Adipocyte (in vitro differentiated cells): Measurements from ENCODE around the gene BCAS1.

Experiments used
- DNase-seq: peaks from one replicate; pipeline ENCODE4 v3.0.0-alpha.2; 2015; ENCODE audit warnings: low read depth
- H3K27me3 ChIP-seq: replicated peaks from 2 replicates; pipeline ENCODE4 v1.7.0; 2013; ENCODE audit warnings: mild to moderate bottlenecking, low read length, moderate library complexity; ENCODE audit not compliant: control insufficient read depth, insufficient read depth
- H3K36me3 ChIP-seq: 2 replicates; pipeline ENCODE4 v1.7.0; 2013; ENCODE audit warnings: low read length, mild to moderate bottlenecking, moderate library complexity; ENCODE audit not compliant: control insufficient read depth, insufficient read depth, severe bottlenecking
- H3K4me1 ChIP-seq: 2 replicates; pipeline ENCODE4 v1.7.0; 2013; ENCODE audit warnings: mild to moderate bottlenecking, low read length, moderate library complexity; ENCODE audit not compliant: control insufficient read depth, insufficient read depth
- H3K4me3 ChIP-seq: 2 replicates; pipeline ENCODE4 v1.7.0; 2013; ENCODE audit warnings: mild to moderate bottlenecking, low read length, moderate library complexity
- H3K9ac ChIP-seq: 2 replicates; pipeline ENCODE4 v1.7.0; 2013; ENCODE audit warnings: mild to moderate bottlenecking, low read length, moderate library complexity
- H3K9me3 ChIP-seq: 2 replicates; pipeline ENCODE4 v1.7.0; 2013; ENCODE audit warnings: mild to moderate bottlenecking, low read length, moderate library complexity; ENCODE audit not compliant: control insufficient read depth

Gene BCAS1

GRCh38 chr20:54100563-54100962, 30.2 kb upstream of the BCAS1 start:
- no peaks in the 10 kb centered on the region for H3K36me3 ChIP-seq
- H3K4me3 ChIP-seq: no peak overlapping the region
- H3K9me3 ChIP-seq: no peaks in the 10 kb centered on the region
- DNase-seq: no peak
- H3K9ac ChIP-seq: no peak overlapping the region
- peaks cover 6% of the 10 kb centered on the region for H3K27me3 ChIP-seq
- H3K4me1 ChIP-seq: no peaks in the 10 kb centered on the region

- Histone ChIP-seq H3K9me3 (no peaks in the 10 kb centered on the region), H3K9ac (no peak overlapping the region), H3K4me1 (no peaks in the 10 kb centered on the region), H3K36me3 (no peaks in the 10 kb centered on the region), H3K27me3 (peaks cover 6% of the 10 kb centered on the region), H3K4me3 (no peak overlapping the region)
- no peak for DNase-seq
Measured at GRCh38 chr20:54099894-54100293, 29.5 kb upstream of the BCAS1 start.

GRCh38 chr20:54098047-54098446, 27.7 kb upstream of the BCAS1 start:
- DNase-seq: no peak
- Histone ChIP-seq H3K4me1 (peaks cover 3% of the 10 kb centered on the region), H3K27me3 (peaks cover 6% of the 10 kb centered on the region), H3K9me3 (no peaks in the 10 kb centered on the region), H3K4me3 (no peak overlapping the region), H3K36me3 (no peaks in the 10 kb centered on the region), H3K9ac (no peak overlapping the region)

GRCh38 chr20:54097236-54097529, 26.8 kb upstream of the BCAS1 start:
- DNase-seq: no peak
- Histone ChIP-seq H3K4me1 (peaks cover 3% of the 10 kb centered on the region), H3K9ac (no peak overlapping the region), H3K4me3 (no peak overlapping the region), H3K27me3 (peaks cover 6% of the 10 kb centered on the region), H3K9me3 (no peaks in the 10 kb centered on the region), H3K36me3 (no peaks in the 10 kb centered on the region)

GRCh38 chr20:54095824-54096223, 25.4 kb upstream of the BCAS1 start:
- peaks cover 6% of the 10 kb centered on the region for H3K27me3 ChIP-seq
- H3K4me3 ChIP-seq: no peak overlapping the region
- H3K4me1 ChIP-seq: peaks cover 3% of the 10 kb centered on the region
- H3K36me3 ChIP-seq: no peaks in the 10 kb centered on the region
- H3K9me3 ChIP-seq: no peaks in the 10 kb centered on the region
- no peak for DNase-seq
- H3K9ac ChIP-seq: no peak overlapping the region

GRCh38 chr20:54094268-54094580, 23.8 kb upstream of the BCAS1 start:
- DNase-seq: no peak
- H3K4me1 ChIP-seq: peaks cover 3% of the 10 kb centered on the region
- H3K4me3 ChIP-seq: no peak overlapping the region
- H3K36me3 ChIP-seq: no peaks in the 10 kb centered on the region
- peaks cover 9% of the 10 kb centered on the region for H3K27me3 ChIP-seq
- no peaks in the 10 kb centered on the region for H3K9me3 ChIP-seq
- no peak overlapping the region for H3K9ac ChIP-seq

- Histone ChIP-seq H3K4me1 (peaks cover 3% of the 10 kb centered on the region), H3K9me3 (no peaks in the 10 kb centered on the region), H3K27me3 (peaks cover 4% of the 10 kb centered on the region), H3K9ac (no peak overlapping the region), H3K36me3 (no peaks in the 10 kb centered on the region), H3K4me3 (no peak overlapping the region)
- no peak for DNase-seq
Measured at GRCh38 chr20:54093423-54094267, 23.3 kb upstream of the BCAS1 start.

- Histone ChIP-seq H3K27me3 (peaks cover 3% of the 10 kb centered on the region), H3K36me3 (no peaks in the 10 kb centered on the region), H3K4me3 (no peak overlapping the region), H3K9me3 (no peaks in the 10 kb centered on the region), H3K4me1 (peaks cover 4% of the 10 kb centered on the region), H3K9ac (no peak overlapping the region)
- no peak for DNase-seq
Measured at GRCh38 chr20:54092021-54092420, 21.6 kb upstream of the BCAS1 start.

- Histone ChIP-seq H3K4me3 (no peak overlapping the region), H3K9me3 (no peaks in the 10 kb centered on the region), H3K9ac (no peak overlapping the region)
Measured at GRCh38 chr20:54091120-54091480, 20.7 kb upstream of the BCAS1 start.

GRCh38 chr20:54090230-54091119, 20.1 kb upstream of the BCAS1 start:
- DNase-seq: no peak
- Histone ChIP-seq H3K4me3 (no peak overlapping the region), H3K9ac (no peak overlapping the region), H3K4me1 (peaks cover 20% of the 10 kb centered on the region), H3K27me3 (peaks cover 3% of the 10 kb centered on the region), H3K36me3 (no peaks in the 10 kb centered on the region), H3K9me3 (no peaks in the 10 kb centered on the region)

More at GRCh38 chr20:54091120-54091480, 20.7 kb upstream of the BCAS1 start:
- Histone ChIP-seq H3K27me3 (peaks cover 3% of the 10 kb centered on the region), H3K36me3 (no peaks in the 10 kb centered on the region), H3K4me1 (peaks cover 14% of the 10 kb centered on the region)
- no peak for DNase-seq

- Histone ChIP-seq H3K4me3 (no peak overlapping the region), H3K9me3 (no peaks in the 10 kb centered on the region), H3K4me1 (peaks cover 29% of the 10 kb centered on the region), H3K36me3 (no peaks in the 10 kb centered on the region), H3K9ac (no peak overlapping the region), H3K27me3 (peaks cover 3% of the 10 kb centered on the region)
- DNase-seq: no peak
Measured at GRCh38 chr20:54088430-54088829, 18.0 kb upstream of the BCAS1 start.
